ENCODE data around the gene CA9.

The CA9 gene

GRCh38 chr9:35651956-35652828 is 21.5 kb upstream of the CA9 start:
- DNase-seq = no peak

- DNase-seq = no peak
Observed at GRCh38 chr9:35652829-35653209, 20.9 kb upstream of the CA9 start.

DNA sequence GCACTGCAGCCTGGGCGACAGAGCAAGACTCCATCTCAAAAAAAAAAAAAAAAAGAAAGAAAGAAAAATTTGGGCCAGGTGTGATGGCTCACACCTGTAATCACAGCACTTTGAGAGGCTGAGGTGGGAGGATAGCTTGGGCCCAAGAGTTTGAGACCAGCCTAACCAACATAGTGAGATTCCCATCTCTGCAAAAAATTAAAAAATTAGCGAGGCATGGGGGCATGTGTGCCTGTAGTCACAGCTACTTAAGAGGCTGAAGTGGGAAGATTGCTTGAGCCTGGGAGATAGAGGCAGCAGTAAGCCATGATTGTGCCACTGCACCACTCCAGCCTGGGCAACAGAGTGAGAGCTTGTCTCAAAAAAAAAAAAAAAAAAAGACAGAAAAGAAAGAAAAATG is 20.1 kb upstream of the CA9 start:
- no peak for DNase-seq

- DNase-seq = no peak
Observed at GRCh38 chr9:35656348-35656747, 17.4 kb upstream of the CA9 start.

- no peak for DNase-seq
Observed at GRCh38 chr9:35656831-35657545, 16.7 kb upstream of the CA9 start.

- DNase-seq = peak; percentile 96
Observed at GRCh38 chr9:35657546-35658136, 16.1 kb upstream of the CA9 start, which contains the start of gene RMRP. Gene RMRP, minus strand, starts transcription at chr9:35658019.

- peak; percentile 93 for DNase-seq
Observed at GRCh38 chr9:35658137-35658967, 15.4 kb upstream of the CA9 start, which contains the start of gene CCDC107. Gene CCDC107, plus strand, starts transcription at chr9:35658292. Its CDS starts 88 bp downstream, at chr9:35658380.

DNA sequence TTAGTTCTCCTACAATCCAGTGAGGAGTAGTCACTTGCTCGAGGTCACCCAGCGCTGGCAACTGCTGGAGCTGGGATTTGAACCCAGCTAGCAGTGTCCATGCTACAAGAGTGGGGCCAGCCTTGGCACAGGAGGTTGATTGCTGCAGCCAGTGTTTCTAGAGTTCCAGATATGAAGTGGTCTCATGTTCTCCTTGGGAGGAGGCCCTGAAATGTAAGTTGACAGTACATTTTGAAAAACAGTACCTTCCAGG is 14.8 kb upstream of the CA9 start:
- DNase-seq = no peak

- DNase-seq = no peak
Observed at GRCh38 chr9:35659340-35659739, 14.4 kb upstream of the CA9 start.

GRCh38 chr9:35660966-35661415 is 12.7 kb upstream of the CA9 start:
- DNase-seq = no peak

- DNase-seq = no peak
Observed at GRCh38 chr9:35661756-35662350, 11.9 kb upstream of the CA9 start.

- no peak for DNase-seq
Observed at GRCh38 chr9:35662437-35662836, 11.3 kb upstream of the CA9 start.

DNA sequence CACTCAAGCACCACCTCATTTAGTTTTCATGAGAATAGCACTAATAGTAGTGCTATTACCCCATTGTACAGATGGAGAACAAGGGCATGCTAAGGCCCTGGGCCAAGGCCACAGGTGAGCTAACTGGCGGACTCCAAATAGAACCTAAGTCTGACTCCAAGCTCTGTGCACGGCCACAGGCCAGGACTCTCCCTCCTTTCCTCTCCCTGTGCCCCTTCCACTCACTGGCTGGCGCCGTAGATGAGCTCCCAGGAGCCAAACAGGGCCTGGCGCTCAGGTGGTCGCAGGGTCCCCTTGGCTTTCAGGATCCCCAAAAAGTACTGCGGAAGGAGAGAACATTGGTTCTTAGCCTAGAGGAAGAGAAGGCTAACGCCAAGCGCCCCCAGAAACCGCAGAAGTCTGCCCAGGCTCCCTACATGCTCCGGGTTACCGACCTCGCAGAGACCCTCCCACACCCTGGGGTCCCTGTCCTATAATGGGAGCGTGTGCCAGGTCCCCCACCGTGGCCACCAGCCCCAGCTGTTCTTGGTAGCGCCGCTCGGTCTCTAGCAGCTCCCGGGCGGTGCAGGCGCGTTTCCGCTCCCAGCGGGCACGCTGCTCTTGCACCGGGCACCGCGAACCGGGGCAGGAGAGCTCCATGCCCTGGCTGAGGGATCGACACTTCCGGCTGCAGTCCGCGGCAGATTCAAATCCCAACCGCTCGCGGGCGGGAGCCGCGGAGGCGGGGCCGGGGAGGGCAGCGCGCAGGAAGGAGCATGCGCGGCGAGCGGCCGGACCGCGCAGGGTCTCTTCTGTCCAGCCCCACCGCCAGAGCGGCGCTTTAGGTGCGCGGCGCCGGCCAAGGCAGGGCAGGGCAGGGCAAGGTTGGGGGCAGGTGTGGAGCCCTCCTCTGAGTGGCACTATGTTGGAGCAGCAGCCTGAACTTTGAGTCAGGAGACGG is 8.9 kb upstream of the CA9 start, which contains the start of gene ARHGEF39:
ARHGEF39 (minus strand) TSS at position 665 of the 940 bp plus-strand sequence; CDS start at position 639, 26 bp downstream.
- peak; percentile 89 for DNase-seq

DNA sequence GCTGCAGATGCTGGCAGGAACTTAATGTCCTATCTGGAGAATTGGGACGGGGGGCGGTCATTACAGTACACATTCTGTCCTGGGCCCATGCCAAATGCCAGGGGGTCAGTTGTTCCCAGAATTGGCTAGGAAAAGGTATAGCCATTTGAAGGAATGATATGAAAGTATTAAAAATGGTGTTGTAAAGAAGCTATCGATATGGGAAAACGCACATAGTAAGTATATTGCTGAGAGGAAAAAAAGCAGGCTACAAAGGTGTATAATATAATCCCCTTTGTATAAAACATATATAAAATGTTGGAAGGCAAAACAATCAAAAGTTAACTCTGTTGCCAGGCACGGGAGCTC is 8.3 kb upstream of the CA9 start:
- no peak for DNase-seq

DNA sequence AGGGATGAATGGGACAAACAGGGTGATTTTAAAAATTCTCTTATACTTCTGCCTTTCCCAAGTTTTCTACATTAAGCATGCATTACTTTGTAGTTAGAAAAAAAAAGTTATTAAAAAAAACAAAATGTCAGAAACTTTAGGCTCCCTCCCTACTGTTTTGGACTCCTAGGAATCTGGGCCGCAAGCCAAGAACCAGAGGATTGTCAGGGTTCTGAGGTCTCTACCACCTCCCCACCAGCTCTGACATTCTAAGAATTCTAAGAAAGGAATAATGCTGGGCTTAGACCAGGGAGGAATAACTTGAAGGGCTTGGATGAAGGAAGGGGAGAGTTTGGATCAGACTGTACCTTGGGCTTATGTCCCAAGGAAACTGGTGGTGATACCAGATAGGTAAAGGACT is 7.7 kb upstream of the CA9 start:
- DNase-seq = no peak

- DNase-seq = no peak
Observed at GRCh38 chr9:35666549-35666948, 7.2 kb upstream of the CA9 start.

DNA sequence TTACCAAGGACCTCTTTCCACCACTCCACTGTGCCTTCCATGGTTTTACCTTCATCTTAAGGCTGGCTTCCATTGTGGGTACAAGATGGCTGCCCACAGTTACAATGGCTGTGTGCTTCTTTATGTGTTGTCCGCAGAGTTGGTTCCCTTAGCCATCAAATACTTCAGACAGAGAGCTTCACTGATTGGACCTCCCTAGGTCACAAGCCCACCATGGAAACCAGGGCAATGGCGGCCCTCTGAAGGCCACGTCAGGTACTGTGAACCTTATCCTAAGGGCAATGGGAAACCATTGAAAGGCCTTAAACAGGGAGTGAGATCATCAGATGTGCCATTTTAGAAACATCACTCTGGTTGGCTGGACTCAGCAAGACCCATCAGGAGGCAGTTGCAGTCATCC is 5.8 kb upstream of the CA9 start:
- DNase-seq = no peak

- DNase-seq = no peak
Observed at GRCh38 chr9:35669331-35670145, 4.2 kb upstream of the CA9 start.

DNA sequence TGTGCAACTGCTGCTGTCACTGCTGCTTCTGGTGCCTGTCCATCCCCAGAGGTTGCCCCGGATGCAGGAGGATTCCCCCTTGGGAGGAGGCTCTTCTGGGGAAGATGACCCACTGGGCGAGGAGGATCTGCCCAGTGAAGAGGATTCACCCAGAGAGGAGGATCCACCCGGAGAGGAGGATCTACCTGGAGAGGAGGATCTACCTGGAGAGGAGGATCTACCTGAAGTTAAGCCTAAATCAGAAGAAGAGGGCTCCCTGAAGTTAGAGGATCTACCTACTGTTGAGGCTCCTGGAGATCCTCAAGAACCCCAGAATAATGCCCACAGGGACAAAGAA is 265 bp downstream of the CA9 start:
- DNase-seq = no peak

DNA sequence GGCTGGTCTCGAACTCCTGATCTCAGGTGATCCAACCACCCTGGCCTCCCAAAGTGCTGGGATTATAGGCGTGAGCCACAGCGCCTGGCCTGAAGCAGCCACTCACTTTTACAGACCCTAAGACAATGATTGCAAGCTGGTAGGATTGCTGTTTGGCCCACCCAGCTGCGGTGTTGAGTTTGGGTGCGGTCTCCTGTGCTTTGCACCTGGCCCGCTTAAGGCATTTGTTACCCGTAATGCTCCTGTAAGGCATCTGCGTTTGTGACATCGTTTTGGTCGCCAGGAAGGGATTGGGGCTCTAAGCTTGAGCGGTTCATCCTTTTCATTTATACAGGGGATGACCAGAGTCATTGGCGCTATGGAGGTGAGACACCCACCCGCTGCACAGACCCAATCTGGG is 1.5 kb downstream of the CA9 start:
- no peak for DNase-seq
